HepG2 (cell line): ENCODE data around the gene ITGB2. TPM values are rescaled to one million over a fixed set of nuclear protein-coding genes. Genes with fewer than 3 reads are reported as not detected.

Experiments used
- HES4 ChIP-seq: sonication (generic); formaldehyde crosslinking; IDR thresholded peaks from 2 replicates; pipeline ENCODE4 v1.9.0; 2021; ENCODE audit warnings: mild to moderate bottlenecking, missing genetic modification reagents, borderline replicate concordance
- ZFP36L2 ChIP-seq: sonication (generic); formaldehyde crosslinking; IDR thresholded peaks from 2 replicates; pipeline ENCODE4 v1.4.0; 2020; ENCODE audit warnings: missing genetic modification reagents
- ZNF512B ChIP-seq: sonication (generic); formaldehyde crosslinking; IDR thresholded peaks from 2 replicates; pipeline ENCODE4 v1.5.1; 2020; ENCODE audit warnings: missing genetic modification reagents, mild to moderate bottlenecking, borderline replicate concordance
- ZNF597 ChIP-seq: sonication (generic); formaldehyde crosslinking; IDR thresholded peaks from 2 replicates; pipeline ENCODE4 v1.5.0; 2020; ENCODE audit warnings: missing genetic modification reagents
- polyA plus RNA-seq, 8 experiments: library from polyadenylated mRNA; depleted of rRNA in 3 of 8; stranded (reverse) in 7 of 8; unstranded in 1 of 8; fragments of >200 nt; fragmentation: Illumina TruSeq in 4 of 8; extraction: Trizol in 4 of 8; gene quantifications; 2 replicates each; pipeline versions ENCODE4 v1.2.1 to v1.2.3, GENCODE V29; 2011 to 2016; ENCODE audit warnings: low read depth in 4 of 8, missing spikeins in 1 of 8, mixed read lengths in 1 of 8; ENCODE audit not compliant: insufficient read depth in 1 of 8
- total RNA-seq, 5 experiments: library from RNA; depleted of rRNA; stranded (reverse); fragments of >200 nt; fragmentation: Illumina TruSeq; extraction: Trizol; gene quantifications; 2 replicates each; pipeline ENCODE4 v1.2.3, GENCODE V29; 2016; ENCODE audit warnings: low read depth in 1 of 5
- TF ChIP-seq, protein P1 (sequence below): sonication (generic); formaldehyde crosslinking; IDR thresholded peaks from 2 replicates; pipeline ENCODE4 v1.5.1; 2020; ENCODE audit warnings: missing genetic modification reagents, mild to moderate bottlenecking, borderline replicate concordance

Gene ITGB2
- total and polyA plus RNA-seq, 2 of the 13 experiments (the other 11 are each of a cell fraction or from before 2014, with no cell fraction given) = 4.2 to 18.0 TPM

DNA sequence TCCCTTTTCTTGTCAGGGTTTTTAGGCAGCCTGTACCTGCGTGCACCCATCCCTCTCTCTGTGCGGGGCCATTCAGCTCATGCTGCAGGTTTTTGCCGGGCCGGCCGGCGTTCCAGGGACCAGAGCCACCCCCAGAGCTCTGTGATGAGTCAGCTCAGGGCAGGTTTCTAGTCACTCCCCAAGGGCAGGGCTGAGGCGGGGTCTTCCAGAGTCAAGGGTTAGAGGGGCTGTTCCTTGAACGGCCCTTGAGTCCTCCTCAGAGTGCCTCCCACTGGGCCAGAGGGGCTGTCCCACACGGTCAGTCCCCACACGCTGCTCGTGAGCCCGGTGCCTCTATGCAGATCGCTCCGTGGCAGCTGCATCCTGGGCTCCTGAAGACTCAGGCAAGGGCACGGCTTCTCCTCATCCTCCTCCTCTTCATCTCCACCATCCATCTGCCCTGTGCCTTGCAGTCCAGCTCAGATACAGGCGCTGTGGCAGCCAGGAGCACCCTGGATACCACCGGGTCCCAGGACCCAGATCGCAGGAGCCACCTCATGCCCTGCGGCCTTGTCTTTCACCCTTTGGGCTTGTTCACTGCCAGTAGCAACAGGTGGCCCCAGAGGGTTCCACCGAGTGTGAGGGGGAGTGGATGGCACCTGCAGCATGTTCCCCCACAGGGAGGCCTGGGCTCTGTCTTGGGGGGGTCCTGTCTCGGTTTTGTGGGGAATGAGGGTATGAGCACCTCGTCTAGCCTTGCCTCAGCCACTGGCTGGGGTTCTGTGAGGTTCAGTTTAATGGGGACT, 36.5 kb upstream of the ITGB2 start (continued):
- TF ChIP-seq, protein P1, sequence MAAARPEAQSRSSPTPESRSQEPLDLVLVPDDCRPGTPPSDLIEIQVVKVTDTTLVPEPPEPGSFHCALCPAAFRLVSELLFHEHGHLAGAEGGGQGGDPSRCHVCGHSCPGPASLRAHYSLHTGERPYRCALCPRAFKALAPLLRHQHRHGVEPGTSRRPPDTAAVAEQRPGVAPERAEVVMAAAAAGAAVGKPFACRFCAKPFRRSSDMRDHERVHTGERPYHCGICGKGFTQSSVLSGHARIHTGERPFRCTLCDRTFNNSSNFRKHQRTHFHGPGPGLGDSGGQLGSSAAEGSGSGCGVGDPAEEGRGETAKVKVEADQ (CRISPR knock-in tag) = no peak
- TF ChIP-seq ZNF597 (CRISPR knock-in tag) (no peak), ZFP36L2 (CRISPR knock-in tag) (no peak), ZNF512B (CRISPR knock-in tag) (no peak), HES4 (CRISPR knock-in tag) (no peak)
